Stimulated activated CD4-positive, alpha-beta T cell treated with anti-CD3 and anti-CD28 coated beads, Interleukin-1b, Interleukin-23, amount 100 ng/mL, for 48 hours (primary cell): Measurements from ENCODE around the gene TTLL10.

ENCODE experiments used
- DNase-seq: peaks from one replicate; pipeline ENCODE4 v3.0.0-alpha.2; 2020

Gene TTLL10

GRCh38 chr1:1210726-1211540 lies 37.3 kb downstream of the TTLL10 start:
- peak; percentile 1 for DNase-seq

- DNase-seq, result peak; percentile 4
Observed at GRCh38 chr1:1211541-1212441, 38.1 kb downstream of the TTLL10 start.

- DNase-seq, result peak; percentile 42
Observed at GRCh38 chr1:1212780-1213344, 39.2 kb downstream of the TTLL10 start.

GRCh38 chr1:1213345-1214265 lies 39.9 kb downstream of the TTLL10 start, which contains the start of gene TNFRSF4:
Gene TNFRSF4, minus strand, starts transcription at chr1:1214153. Its CDS starts 26 bp downstream, at chr1:1214127.
- peak; percentile 32 for DNase-seq

- no peak for DNase-seq
Observed at GRCh38 chr1:1215080-1215676, 41.5 kb downstream of the TTLL10 start.

- no peak for DNase-seq
Observed at GRCh38 chr1:1215881-1216605, 42.4 kb downstream of the TTLL10 start.

GRCh38 chr1:1216770-1217620 lies 43.3 kb downstream of the TTLL10 start:
- no peak for DNase-seq

GRCh38 chr1:1217621-1218523 lies 44.2 kb downstream of the TTLL10 start:
- no peak for DNase-seq

GRCh38 chr1:1218524-1219200 lies 45.0 kb downstream of the TTLL10 start:
- no peak for DNase-seq

- peak; percentile 61 for DNase-seq
Observed at GRCh38 chr1:1219341-1219740, 45.7 kb downstream of the TTLL10 start.

GRCh38 chr1:1220197-1220596 lies 46.5 kb downstream of the TTLL10 start:
- no peak for DNase-seq

- no peak for DNase-seq
Observed at GRCh38 chr1:1221887-1222574, 48.4 kb downstream of the TTLL10 start.

GRCh38 chr1:1222575-1223225 lies 49.0 kb downstream of the TTLL10 start:
- no peak for DNase-seq

- no peak for DNase-seq
Observed at GRCh38 chr1:1223321-1223720, 49.6 kb downstream of the TTLL10 start.

GRCh38 chr1:1223891-1224290 lies 50.2 kb downstream of the TTLL10 start:
- no peak for DNase-seq

- DNase-seq, result no peak
Observed at GRCh38 chr1:1225238-1225845, 51.7 kb downstream of the TTLL10 start.

- no peak for DNase-seq
Observed at GRCh38 chr1:1225913-1226312, 52.2 kb downstream of the TTLL10 start.
